Ishikawa (cell line): ENCODE data around the gene LRBA.

Experiments
- FOXM1 ChIP-seq: IDR thresholded peaks from 2 replicates; pipeline ENCODE4 v1.6.1; 2012; ENCODE audit warnings: low read depth, borderline replicate concordance
- NFIC ChIP-seq: IDR thresholded peaks from 2 replicates; pipeline ENCODE4 v1.6.1; 2012
- REST ChIP-seq: IDR thresholded peaks from 2 replicates; pipeline ENCODE4 v1.6.1; 2012; ENCODE audit warnings: low read depth, mild to moderate bottlenecking
- TCF12 ChIP-seq: IDR thresholded peaks from 2 replicates; pipeline ENCODE4 v1.6.1; 2012; ENCODE audit warnings: low read depth

GRCh38 chr4:151029537-151029936 lies 14.5 kb upstream of the LRBA start:
- TF ChIP-seq FOXM1 (no peak), NFIC (no peak), TCF12 (no peak), REST (no peak)
